ENCODE results near the gene EXOSC7.

The EXOSC7 gene

DNA sequence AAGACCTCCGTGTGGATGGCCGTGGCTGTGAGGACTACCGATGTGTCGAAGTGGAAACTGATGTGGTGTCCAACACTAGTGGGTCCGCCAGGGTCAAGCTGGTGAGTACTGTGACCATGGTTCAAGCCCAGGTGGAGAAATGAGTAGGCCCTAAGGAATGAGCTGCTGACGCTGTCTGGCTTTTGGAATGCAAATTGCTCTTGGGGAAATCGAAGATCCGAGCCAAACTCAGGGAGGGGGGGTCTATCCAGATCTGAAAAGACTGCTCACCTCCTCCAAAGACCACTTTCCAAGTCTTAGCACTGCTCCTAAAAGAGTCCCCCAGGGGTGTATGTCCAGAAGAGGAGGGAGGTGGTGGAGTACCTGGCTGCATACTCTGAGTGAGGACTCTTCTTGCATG, 13.1 kb downstream of the EXOSC7 start:
- Histone ChIP-seq H3K27ac (no peak overlapping the region), H3K9ac (no peak overlapping the region), H3K36me3 (ENCODE audit: insufficient read depth) (no peaks in the 10 kb centered on the region; the same call in 1 of the 2 replicates), H2AFZ (ENCODE audit: low read depth) (no peak overlapping the region), H3K4me1 (ENCODE audit: low read depth, poor library complexity, severe bottlenecking) (peaks cover 28% of the 10 kb centered on the region), H3K4me2 (no peak overlapping the region), H3K79me2 (ENCODE audit: insufficient read depth, low read depth) (peaks cover 30% of the 10 kb centered on the region), H3K27me3 (ENCODE audit: insufficient read depth, low read depth) (no peaks in the 10 kb centered on the region), H3K4me3 (IDR thresholded peaks at IDR 0.05; ENCODE audit: insufficient read depth, low read depth, low read length) (no peak overlapping the region), H4K20me1 (ENCODE audit: insufficient read depth) (no peaks in the 10 kb centered on the region)
- no peak for TF ChIP-seq CTCF (conservative IDR thresholded peaks at IDR 0.05; ENCODE audit: low read depth, low read length)

- peaks cover 29% of the 10 kb centered on the region for H3K4me1 ChIP-seq (ENCODE audit: low read depth, poor library complexity, severe bottlenecking)
Observed at GRCh38 chr3:44989636-44990373, 13.8 kb downstream of the EXOSC7 start.

GRCh38 chr3:44991326-44991725, 15.3 kb downstream of the EXOSC7 start:
- Histone ChIP-seq H3K36me3 (ENCODE audit: insufficient read depth) (no peaks in the 10 kb centered on the region; the same call in 1 of the 2 replicates), H3K27me3 (ENCODE audit: insufficient read depth, low read depth) (no peaks in the 10 kb centered on the region), H4K20me1 (ENCODE audit: insufficient read depth) (no peaks in the 10 kb centered on the region), H3K9ac (no peak overlapping the region), H3K27ac (no peak overlapping the region), H2AFZ (ENCODE audit: low read depth) (no peak overlapping the region), H3K4me1 (ENCODE audit: low read depth, poor library complexity, severe bottlenecking) (peaks cover 44% of the 10 kb centered on the region), H3K4me3 (IDR thresholded peaks at IDR 0.05; ENCODE audit: insufficient read depth, low read depth, low read length) (no peak overlapping the region), H3K79me2 (ENCODE audit: insufficient read depth, low read depth) (peaks cover 18% of the 10 kb centered on the region), H3K4me2 (no peak overlapping the region)
- TF ChIP-seq CTCF (conservative IDR thresholded peaks at IDR 0.05; ENCODE audit: low read depth, low read length): no peak

More at GRCh38 chr3:44989636-44990373, 13.8 kb downstream of the EXOSC7 start:
- H3K4me3 ChIP-seq (IDR thresholded peaks at IDR 0.05; ENCODE audit: insufficient read depth, low read depth, low read length): no peak overlapping the region
- H3K27ac ChIP-seq: no peak overlapping the region
- H3K9ac ChIP-seq: no peak overlapping the region
- no peak for TF ChIP-seq CTCF (conservative IDR thresholded peaks at IDR 0.05; ENCODE audit: low read depth, low read length)
- H3K36me3 ChIP-seq (ENCODE audit: insufficient read depth): no peaks in the 10 kb centered on the region; the same call in 1 of the 2 replicates
- H3K79me2 ChIP-seq (ENCODE audit: insufficient read depth, low read depth): peaks cover 23% of the 10 kb centered on the region
- H4K20me1 ChIP-seq (ENCODE audit: insufficient read depth): no peaks in the 10 kb centered on the region
- H3K4me2 ChIP-seq: no peak overlapping the region
- H2AFZ ChIP-seq (ENCODE audit: low read depth): no peak overlapping the region
- no peaks in the 10 kb centered on the region for H3K27me3 ChIP-seq (ENCODE audit: insufficient read depth, low read depth)

GRCh38 chr3:44992555-44993470, 16.8 kb downstream of the EXOSC7 start:
- Histone ChIP-seq H3K27ac (no peak overlapping the region), H3K36me3 (ENCODE audit: insufficient read depth) (no peaks in the 10 kb centered on the region; the same call in 1 of the 2 replicates), H3K4me3 (IDR thresholded peaks at IDR 0.05; ENCODE audit: insufficient read depth, low read depth, low read length) (no peak overlapping the region), H4K20me1 (ENCODE audit: insufficient read depth) (no peaks in the 10 kb centered on the region), H2AFZ (ENCODE audit: low read depth) (no peak overlapping the region), H3K9ac (no peak overlapping the region), H3K4me1 (ENCODE audit: low read depth, poor library complexity, severe bottlenecking) (peaks cover 50% of the 10 kb centered on the region), H3K4me2 (no peak overlapping the region), H3K27me3 (ENCODE audit: insufficient read depth, low read depth) (no peaks in the 10 kb centered on the region), H3K79me2 (ENCODE audit: insufficient read depth, low read depth) (peaks cover 7% of the 10 kb centered on the region; the same call in 1 of the 2 replicates)
- TF ChIP-seq CTCF (conservative IDR thresholded peaks at IDR 0.05; ENCODE audit: low read depth, low read length): peak; percentile 78

All from KMS-11 (cell line).